GM18520 (cell line): ENCODE data around the gene ACSF3.
"Not testable (repeated sequence)": the region's sequence is repeated elsewhere in the genome, so short reads cannot be mapped to it uniquely, and the experiment has no call there.

Experiments
- ATAC-seq: cut with Tn5 transposase; IDR thresholded peaks from one replicate; pipeline ENCODE4 v1.9.1; 2021; ENCODE audit not compliant: unreplicated experiment

The ACSF3 gene

GRCh38 chr16:89072548-89073130, 21.0 kb upstream of the ACSF3 start:
- no peak for ATAC-seq

DNA sequence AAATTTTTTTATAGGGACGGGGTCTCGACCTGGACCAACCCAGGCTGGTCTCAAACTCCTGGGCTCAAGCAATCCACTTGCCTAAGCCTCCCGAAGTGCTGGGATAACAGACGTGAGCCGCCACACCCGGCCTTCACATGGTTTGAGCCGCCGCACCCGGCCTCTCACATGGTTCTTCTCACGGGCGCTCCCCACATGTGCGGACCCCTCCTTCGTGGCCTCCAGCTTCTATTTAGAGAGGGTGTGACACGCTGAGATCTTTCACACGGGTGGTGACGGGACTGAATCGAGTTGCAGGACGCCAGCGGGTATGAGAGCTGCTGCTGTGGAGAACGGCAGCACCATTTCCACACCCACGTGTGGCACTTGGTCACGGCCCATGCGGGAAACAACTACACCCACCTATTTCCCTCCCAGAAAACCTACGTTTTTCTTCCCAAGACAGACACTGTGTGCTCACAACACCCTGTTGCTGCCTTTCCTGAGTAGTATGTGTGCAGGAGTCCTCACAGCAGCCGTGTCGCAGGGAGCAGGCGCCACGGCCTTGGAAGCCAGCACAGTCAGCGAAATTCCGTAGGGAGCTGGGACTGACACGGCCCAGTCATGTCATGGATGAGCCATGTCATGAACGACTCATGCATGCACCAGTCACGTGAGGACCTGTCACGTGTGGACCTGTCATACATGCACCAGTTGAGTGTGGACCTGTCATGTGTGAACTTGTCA, 20.1 kb upstream of the ACSF3 start:
- no peak for ATAC-seq

GRCh38 chr16:89074072-89074674, 19.5 kb upstream of the ACSF3 start:
- not testable (repeated sequence) for ATAC-seq

GRCh38 chr16:89074803-89075688, 18.6 kb upstream of the ACSF3 start:
- ATAC-seq, result no peak

GRCh38 chr16:89076159-89076558, 17.5 kb upstream of the ACSF3 start:
- no peak for ATAC-seq

- ATAC-seq, result no peak
These were observed 16.6 kb upstream of the ACSF3 start for GRCh38 chr16:89077076-89077475.

GRCh38 chr16:89078172-89078571, 15.5 kb upstream of the ACSF3 start:
- ATAC-seq, result no peak

DNA sequence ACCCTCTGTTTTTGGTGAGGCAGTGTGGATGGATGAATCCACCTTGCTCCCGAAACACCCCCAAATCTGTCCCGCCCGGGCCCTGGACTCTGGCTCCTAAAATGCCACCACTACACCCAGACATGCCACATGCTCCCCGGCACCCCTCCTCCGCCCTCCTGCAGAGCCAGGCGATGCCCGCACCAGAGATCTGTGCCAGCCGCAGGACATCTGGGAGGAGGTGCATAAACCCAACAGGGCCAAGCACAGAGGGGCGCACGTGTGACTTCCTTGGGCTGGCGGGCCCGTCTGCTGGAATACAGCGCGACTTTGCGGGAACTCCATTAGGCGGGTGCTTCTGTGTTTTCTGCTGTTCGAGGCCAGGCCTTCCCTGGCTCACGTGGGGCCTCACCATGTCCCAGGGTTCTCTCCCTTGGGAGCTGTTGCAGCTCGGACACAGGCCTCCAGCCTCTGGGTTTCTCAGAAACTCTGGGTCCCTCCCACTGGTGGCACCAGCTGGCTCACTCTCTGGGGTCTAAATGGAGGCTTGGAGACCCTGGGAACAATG, 14.1 kb upstream of the ACSF3 start:
- ATAC-seq, result no peak

DNA sequence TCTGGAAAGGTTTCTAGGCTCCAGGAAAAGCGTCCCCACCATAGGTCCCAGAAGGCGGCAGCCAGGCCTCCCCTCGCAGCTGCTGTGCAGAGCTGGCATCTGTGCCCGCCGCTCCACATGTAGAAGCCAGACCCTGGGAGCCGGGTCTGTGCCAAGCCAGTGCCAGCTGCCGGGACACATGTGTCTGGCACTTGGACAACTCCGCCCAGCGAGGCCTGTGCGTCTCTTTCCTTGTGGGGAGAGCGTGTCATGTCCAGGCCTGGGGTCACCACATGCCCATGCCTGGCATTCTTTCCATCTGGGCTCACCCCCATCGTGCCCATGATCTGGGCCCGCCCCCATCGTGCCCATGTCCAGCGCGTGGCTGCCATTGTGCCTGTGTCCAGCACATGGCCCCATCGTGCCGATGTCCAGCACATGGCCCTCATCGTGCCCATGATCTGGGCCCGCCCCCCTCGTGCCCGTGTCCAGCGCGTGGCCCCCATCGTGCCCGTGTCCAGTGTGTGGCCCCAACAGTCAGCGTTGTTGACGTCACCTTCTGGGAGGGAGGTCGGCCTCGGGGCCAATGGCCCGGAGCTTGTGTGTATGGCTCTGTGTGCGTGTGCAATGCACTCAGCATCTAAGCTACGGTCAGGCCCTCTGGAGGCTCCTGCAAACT, 13.3 kb upstream of the ACSF3 start:
- ATAC-seq, result no peak

GRCh38 chr16:89081556-89081955, 12.1 kb upstream of the ACSF3 start:
- no peak for ATAC-seq

- no peak for ATAC-seq
These were observed 9.2 kb upstream of the ACSF3 start for GRCh38 chr16:89084411-89084810.

GRCh38 chr16:89084814-89085612, 8.6 kb upstream of the ACSF3 start:
- ATAC-seq, result no peak

- no peak for ATAC-seq
These were observed 7.9 kb upstream of the ACSF3 start for GRCh38 chr16:89085755-89086154.

DNA sequence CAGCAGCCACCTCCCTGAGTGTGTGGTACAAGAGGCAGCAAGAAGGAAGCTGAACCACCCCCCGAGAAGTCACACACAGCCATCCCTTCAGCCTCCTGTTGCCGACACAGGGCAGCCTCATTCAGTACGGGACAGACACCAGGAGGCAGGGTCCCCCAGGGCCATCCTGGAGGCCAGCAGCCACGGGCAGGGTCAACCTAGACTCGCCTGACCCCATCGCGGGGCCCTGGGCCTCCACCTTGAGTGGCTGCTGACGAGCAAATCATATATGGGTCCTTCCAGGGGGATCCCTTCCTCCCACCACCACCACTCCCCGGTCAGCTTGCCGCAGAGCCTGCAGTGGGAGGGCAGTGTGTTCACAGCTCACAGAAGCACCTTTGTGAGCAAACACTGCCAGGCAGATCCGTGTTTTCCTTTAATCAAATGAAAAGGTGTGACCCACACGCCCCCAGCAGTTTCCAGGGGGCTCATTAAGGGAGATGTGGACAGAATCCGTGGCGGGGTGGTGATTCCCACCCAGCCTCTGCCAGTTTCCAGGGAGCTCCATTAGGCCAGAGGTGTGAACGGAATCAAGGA, 5.6 kb upstream of the ACSF3 start:
- no peak for ATAC-seq

DNA sequence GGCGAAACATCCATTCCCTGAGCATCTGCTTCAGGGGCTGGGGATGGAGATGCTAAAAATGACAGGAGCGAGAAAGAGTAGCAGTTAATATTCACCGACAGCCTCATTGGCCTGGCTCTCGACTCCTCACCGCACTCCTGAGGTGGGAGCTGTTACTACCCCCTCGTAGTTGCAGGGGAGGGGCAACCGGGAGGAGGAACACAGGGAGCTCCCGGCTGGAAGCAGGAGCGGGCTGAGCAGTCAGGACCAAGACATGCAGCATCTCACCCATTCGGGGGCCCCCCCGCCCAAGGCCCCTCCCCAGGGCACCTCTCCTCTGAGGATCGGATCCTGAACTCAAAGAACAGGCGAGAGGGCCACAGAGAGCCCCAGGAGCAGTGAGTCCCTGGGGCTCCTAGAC, 4.5 kb upstream of the ACSF3 start:
- ATAC-seq, result no peak

DNA sequence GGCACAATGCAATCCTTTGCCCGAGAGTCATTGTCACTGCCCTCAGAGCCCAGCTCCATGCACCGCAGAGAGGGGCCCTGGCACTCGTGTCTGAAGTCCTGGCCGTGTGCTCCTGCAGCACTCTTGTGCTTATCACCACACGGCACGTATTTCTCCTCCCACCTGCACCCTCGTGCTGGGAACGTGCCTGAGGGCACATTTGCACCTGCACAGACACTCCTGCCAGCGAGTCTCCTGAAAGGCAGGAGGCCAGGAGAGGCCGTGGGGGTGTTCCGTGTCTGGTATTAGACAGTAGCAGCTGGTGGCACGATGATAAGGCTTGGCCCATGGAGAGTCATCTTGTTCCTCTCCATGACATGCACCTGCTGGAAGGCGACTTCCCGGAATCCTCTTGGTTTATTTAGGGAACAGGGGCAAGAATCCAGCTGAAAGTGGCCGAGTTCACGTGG, 3.4 kb upstream of the ACSF3 start:
- no peak for ATAC-seq

- ATAC-seq, result no peak
These were observed 2.8 kb upstream of the ACSF3 start for GRCh38 chr16:89090669-89091426.

DNA sequence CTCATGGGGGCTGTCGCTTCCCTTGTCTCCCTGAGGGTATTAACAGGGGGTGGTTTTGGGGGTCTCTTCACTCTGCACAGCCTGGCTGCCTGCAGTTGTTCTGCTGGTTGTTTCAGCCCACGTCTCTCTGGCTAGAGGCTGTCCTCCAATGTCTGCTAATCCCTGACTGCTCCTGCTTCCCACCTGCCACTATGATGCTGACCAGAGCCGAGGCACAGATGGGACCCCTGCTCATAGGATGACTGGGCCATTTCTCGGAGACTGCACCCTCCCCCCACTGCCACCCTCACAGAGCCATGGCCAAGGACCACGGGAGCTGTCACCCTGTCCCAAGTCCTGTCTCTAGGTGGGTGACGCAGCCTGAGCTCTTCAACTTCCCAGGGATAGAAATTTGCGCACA, 1.6 kb upstream of the ACSF3 start:
- no peak for ATAC-seq

DNA sequence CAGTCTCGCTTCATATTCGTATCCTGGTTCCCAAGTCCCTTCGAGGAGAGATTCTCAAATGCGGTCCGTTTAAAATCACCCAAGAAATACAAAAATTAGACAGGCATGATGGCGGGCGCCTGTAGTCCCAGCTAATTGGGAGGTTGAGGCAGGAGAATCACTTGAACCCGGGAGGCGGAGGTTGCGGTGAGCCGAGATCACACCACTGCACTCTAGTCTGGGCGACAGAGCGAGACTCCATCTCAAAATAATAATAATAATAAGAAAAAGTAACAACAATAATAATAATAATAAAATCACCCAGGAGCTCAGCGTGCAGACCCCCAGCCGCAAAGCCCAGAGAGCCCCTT, 425 bp upstream of the ACSF3 start:
- ATAC-seq, result not testable (repeated sequence)
